Measurements from ENCODE around the gene NPC1.
"Not testable (repeated sequence)": the region's sequence is repeated elsewhere in the genome, so short reads cannot be mapped to it uniquely, and the experiment has no call there.

NPC1 gene

DNA sequence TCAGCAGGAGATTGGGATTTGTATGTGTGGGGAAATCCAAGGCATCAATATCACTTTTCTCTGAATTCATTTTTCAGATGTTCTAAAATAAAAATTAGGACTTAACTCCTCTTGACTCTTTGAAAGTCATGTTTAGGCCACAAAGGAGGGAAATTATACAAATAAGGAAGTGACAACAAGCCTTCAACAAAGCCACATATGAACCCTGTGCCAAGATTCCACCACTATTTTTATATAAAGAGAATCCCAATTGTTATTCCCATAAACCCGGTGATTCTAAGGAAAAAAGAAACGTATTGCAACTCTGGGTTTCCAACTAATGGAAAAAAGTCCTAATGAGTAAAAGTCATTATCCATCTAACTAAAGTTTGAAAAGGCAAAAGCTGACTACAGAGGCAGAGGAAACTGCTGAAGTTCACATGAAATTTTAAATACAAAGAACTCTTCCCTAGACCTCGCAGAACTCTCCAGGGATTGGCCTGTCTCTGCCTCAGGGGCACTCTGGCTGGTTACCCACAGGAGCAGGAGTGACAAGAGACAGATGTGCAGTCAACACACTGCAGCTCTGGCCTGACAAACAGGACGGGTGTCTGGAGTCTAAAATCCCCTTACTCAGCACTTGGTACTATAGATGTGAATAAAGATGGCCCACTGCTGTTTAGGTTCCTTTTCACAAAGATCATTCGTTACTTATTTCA lies 11.5 kb downstream of the NPC1 start:
- DNase-seq (ENCODE audit: low spot score): no peak

DNA sequence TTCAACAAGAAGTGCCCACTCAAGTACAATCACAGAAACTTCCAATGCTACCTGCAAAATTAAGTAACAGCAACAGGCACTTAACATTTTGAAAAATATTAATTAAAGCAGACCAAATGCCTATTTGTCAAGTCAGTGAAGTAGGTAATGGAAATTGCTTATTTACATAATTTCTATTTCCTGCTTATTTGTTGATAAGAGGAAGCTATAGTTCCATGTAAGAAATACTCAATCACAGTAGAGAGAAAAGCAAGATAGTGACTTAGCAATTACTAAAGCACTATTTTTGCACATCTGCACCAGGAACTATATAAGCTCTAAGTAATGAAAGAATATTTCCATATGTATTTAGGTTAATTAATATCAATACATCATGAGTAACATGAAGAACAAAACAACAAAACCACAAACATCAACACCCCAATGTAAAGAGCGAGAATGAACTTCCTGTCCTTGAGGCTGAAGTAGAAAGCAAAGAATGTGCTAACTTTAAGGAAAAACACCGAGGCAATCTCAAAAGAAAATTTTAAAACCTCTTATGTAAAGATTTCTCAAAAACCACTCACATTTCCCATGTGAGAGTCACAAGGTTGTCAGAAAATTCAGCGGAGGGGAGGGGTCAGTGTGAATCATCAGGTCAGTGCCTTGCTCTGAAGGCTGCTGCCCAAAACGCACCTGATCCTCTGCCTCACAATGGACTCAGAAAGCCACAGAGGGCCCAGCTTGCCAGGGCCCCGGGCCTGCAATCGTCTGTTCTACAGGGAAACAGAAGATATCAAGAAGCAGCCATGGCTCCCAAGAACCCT lies 12.5 kb downstream of the NPC1 start:
- no peak for DNase-seq (ENCODE audit: low spot score)

DNA sequence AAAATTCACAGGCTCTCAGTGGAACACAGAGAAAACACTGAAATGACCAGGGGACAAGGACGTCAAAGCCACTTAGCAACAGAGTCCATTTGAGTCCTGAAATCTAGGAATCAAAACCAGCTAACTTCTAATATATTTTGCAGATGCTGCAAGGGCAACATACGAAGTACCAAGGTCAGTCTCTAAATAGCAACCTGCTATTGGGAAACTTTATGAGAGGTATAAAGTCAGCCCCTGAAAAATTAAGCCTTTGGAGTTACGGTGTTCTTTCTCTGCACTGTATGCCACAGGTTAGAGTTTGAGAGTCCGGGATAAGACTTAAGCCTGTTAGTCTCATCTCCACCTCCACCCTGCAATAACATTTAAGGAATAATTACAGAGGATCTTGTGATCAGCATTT lies 13.3 kb downstream of the NPC1 start:
- no peak for DNase-seq (ENCODE audit: low spot score)

DNA sequence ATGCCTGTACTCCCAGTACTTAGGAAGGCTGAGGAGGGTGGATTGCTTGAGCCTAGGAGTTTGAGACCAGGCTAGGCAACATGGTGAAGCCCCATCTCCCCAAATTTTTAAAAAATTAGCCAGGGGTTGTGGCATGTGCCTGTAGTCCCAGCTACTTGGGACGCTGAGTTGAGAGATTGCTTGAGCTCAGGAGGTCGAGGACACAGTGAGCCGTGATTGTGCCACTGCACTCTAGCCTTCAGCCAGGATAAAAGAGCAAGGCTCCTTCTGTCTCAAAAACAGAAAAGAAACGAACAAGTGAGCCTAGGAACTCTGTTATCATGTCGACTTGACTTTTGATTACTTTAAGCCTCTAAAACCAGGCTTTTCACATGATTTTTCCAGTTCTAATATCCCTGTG lies 13.7 kb downstream of the NPC1 start:
- no peak for DNase-seq (ENCODE audit: low spot score)

DNA sequence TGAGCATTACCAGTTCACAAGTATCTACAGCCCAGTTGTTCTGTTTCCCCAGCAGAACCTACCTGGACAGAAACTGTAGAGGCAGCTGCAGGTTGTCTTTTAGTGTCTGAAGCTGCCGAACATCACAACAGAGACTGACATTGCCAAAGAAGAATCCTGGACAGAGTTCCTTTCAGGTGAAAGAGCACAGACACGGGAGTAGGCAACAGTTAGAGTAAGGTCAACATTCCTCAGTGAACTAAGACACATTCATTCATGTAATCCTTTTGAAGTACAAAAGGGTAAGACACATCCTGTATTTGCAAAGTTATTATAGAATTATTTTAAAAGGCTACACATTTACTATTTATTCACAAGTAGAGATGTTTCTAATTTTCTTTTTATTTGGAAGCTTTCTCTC lies 14.3 kb downstream of the NPC1 start:
- DNase-seq (ENCODE audit: low spot score): no peak

DNA sequence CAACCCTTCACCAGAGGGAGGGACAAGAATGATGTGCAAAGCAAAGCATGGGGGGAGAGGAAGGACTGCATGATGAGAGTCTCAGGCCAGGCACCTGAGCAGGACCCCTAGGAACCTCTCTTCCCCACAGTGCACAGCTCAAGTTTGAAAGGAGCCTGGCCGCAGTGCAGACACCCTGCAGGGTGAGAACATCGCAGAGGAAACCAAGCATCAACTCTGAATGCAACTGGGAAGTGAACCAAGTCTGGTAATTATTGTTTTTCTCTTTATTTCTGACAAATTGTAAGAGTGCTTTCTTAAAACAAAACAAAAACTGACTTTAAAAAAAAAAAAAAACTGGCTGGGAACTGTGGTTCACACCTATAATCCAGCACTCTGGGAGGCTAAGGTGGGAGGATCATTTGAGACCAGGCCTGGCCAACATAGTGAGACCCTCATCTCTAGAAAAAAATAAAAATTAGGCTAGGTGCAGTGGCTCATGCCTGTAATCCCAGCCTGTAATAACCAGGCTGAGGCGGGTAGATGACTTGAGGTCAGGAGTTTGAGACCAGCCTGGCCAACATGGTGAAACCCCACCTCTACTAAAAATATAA lies 15.3 kb downstream of the NPC1 start:
- DNase-seq (ENCODE audit: low spot score): no peak

DNA sequence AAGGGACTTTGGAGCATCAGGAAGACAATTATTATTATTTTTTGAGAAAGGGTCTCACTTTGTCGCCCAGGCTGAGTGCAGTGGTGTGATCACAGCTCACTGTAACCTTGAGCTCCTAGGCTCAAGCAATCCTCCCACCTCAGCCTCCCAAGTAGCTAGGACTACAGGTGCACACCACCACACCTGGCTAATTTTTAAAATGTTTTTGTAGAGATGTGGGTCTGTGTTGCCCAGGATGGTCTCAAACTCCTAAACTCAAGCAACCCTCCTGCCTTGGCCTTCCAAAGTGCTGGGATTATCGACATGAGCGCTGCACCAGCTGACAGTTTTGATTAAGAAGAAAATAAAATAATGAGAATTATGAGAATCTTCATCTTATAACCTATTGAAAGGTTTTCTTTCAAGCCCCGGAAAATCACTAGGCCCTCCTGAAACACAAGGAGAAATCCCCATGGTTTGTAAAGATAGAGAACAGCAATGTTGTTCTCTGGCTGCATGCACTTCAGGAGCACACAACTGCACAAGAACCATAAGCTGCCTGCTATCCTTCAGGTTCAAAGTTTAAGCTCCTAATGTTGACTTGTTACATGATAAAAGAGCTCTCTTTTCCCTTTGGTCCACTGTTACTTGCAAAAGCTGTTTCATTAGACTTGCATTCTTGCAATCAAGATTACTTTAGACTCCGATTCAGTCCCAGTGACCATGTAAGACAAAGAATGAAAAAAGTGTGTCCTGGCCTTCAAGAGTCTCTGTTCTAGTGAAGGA lies 16.8 kb downstream of the NPC1 start:
- no peak for DNase-seq (ENCODE audit: low spot score)

DNA sequence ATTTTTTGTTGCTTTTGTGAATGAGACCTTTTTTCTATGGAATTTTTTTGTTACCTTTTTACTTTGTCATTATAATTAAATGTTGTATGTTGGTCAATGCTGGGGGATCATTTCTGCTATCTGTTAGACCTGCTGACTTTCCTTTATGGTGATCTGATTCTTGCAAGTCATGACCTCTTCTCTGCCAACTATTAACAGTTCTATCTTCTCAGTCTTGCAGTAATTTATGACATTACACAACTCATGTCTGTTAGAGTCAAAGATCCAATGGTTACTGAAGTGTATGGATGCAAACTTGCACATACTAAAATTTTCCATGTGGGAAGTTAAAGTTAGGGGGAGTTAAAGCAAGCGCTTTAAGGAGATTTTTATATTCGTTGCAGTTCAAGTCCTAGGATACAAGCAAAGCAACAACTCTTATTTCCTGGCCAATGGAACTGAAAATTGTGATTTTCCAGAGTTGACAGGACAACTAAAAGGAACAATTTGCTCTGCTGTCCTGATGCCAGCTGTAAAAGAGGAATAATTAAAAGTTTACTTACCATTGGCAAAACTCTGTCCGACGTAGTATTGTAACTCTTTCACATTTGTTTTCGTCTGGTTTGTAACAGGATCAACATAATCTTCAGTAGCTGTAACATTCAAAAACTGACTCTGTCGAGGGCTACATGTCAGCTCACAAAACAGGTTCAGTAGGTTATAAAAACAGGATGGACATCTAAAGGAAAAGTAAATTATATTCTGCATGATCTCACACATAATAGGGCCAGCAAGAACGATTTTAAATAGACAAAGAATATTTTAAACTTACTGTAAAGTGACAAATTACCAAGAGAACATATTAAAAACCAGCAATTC lies 17.8 kb downstream of the NPC1 start:
- no peak for DNase-seq (ENCODE audit: low spot score)

DNA sequence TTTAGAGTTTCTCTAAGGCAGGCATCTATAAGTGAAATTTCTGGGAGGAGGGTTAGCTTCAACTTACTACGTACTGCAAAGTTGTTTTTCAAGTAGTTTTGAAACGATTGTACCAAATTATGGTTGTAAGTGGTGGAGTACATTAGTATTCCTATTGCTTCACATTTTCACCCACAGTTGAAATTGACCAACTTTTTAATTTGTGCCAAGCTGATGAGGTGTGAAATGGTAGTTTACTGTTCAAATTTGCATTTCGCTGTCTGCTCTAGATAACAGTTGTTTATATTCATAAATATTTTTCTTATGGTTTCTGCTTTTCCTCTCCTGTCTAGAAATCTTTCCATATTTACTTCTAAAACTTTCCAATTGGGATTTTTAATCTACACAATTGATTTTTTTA lies 18.6 kb downstream of the NPC1 start:
- no peak for DNase-seq (ENCODE audit: low spot score)

DNA sequence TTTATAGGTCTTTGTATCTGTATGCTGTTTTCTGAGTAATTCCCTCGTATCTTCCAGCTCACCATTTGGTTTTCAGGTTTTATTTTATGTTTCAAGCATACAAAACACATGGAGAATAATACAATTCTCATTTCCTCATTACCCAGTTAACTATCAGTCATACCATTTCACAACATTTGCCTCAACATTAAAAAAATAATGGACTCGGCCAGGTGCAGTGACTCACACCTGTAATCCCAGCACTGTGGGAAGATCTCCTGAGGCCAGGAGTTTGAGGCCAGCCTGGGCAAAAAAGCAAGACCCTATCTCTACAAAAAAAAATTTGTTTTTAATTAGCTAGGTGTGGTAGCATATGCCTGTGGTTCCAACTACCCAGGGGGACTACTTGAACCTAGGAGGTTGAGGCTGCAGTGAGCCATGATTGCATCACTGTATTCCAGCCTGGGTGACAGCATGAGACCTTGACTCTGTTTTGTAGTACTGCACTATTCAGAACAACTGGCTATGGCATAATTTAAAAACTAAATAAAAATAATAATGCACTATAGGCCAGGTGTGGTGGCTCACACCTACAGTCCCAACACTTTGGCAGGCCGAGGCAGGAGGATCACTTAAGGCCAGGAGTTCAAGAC lies 20.3 kb downstream of the NPC1 start:
- DNase-seq (ENCODE audit: low spot score): no peak

DNA sequence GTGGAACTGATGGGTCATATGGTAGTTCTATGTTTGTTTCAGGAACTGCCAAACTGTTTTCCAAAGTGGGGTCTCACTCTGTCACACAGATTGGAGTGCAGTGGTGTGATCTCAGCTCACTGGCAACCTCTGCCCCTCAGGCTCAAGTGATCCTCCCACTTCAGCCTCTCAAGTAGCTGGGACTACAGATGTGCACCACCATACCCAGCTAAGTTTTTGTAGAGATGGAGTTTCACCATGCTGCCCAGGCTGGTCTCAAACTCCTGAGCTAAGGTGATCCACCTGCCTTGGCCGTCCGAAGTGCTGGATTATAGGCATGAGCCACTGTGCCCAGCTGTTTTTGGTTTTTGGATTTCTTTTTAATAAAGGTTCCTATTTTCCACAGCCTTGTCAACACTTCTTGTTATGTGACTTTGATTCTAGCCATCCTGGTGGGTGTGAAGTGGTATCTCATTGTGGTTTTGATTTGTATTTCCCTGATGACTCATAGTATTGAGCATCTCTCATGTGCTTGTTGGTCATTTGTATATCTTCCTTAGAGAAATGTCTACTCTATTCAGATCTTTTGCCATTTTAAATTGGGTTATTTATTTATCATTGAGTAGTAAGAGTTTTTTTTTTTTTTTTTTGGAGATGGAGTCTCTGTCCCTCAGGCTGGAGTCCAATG lies 22.8 kb downstream of the NPC1 start:
- no peak for DNase-seq (ENCODE audit: low spot score)

DNA sequence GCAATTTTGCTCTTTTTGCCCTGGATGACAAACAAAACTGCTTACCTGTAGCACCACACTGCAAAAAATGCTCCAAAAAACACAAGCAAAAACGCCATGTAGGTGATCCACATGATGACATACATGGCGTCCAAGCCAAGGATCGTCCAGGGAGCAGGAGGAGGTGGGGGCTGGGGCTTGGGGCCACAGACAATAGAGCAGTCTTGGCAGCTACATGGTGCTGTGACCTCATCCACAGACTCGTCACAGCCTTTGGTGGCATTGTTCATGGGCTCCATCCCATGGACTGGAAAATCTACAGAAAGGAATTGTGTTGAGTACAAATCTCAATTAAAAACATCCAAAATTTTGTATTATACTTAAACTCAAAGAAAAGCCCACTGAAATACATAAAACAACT lies 26.1 kb downstream of the NPC1 start:
- DNase-seq (ENCODE audit: low spot score): no peak

DNA sequence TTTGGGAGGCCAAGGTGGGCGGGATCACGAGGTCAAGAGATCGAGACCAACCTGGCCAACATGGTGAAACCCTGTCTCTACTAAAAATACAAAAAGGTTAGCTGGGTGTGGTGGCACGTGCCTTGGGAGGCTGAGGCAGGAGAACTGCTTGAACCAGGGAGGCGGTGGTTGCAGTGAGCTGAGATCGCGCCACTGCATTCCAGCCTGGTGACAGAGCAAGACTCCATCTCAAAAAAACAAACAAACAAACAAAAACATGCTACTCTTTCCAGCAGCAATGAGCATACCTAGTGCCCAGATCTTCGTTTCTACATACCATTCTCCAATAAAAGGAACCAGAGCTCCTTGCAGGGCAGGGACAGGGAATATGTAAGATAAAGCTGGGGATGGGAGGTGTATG lies 28.8 kb downstream of the NPC1 start:
- not testable (repeated sequence) for DNase-seq (ENCODE audit: low spot score)

DNA sequence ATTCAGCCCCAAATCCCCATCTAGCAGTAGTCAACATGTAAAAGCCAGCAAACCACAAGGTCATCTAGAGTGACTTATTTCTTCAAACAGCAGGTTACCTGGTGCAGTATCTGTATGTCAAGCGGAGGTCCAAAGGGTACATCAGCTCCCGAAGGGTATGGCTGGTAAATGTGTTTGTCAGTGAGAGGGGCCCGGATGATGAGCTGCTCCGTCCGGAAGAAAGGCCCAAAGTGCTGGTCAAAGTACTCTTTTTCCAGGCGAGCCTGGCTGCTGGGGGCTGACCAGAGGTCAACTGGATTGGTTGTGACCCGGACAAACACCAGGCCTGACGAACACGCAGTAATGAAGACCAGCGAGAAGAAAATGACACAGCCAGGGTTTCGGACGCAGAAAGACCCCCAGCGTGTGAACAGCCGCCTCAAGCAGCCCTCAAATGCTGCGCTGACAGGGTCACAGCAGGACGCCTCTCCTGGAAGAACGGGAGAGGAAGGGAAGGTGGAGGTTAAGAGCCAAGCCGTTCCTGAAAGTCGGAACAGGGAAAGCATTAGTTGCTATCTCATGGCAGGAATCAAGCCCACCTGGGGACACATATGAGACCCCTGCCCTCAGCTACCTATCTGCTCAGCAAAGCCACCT lies 30.0 kb downstream of the NPC1 start:
- DNase-seq (ENCODE audit: low spot score): no peak

DNA sequence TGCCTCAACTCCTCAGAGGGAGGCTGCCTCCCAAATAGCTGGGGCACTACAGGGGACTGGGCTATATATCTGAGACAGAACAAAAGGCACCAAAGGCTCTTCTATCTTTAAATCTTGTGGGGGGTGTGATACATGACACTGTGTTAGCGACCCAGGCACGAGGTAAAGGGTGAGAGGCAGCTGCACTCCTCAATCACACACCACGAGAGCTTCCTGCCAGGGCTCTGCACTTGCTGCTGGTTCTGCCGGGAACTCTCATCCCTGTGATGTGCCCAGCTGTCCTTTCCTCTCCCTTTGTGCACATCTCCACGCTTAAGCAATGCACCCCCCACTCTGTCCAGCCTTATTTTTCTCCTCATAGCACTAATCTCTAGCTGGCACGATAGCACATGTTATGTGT lies 32.4 kb downstream of the NPC1 start:
- DNase-seq (ENCODE audit: low spot score): no peak

DNA sequence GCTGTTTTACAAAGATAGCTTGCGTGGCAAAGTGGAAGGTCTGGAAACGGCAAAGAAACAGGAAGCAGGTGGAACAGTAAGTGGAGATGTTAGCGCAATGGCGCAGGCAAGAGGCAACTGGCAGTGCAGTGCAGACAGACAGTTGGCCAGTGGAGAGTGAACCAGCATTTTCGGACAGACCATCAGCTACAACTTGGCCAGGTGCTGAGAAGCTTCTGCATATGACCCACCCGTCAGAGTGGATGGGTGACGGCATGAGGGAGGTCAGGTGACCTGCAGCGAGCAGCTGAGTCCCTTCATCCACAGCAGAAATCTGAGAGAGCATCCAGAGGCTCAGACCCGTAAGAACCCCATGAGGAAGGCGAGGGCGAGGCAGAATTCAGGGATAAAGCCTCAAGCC lies 33.8 kb downstream of the NPC1 start:
- DNase-seq (ENCODE audit: low spot score): no peak

DNA sequence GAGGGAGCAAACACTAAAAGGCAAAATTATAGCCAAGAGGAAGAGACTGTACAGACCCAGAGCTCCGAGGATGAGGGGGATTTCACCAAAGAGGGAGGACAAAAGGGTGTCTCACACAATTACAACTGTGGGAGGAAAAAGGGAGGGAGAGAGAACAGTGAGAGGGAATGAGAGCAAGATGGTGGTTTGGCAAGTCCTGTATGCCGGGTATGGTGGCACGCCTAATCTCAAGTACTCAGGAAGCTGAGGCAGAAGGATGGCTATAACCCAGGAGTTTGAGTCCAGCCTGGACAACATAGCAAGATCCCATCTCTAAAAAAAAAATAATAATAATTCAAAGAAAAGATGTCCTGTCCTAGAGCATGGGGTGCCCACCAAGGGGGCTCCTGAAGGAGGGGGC lies 34.3 kb downstream of the NPC1 start:
- DNase-seq (ENCODE audit: low spot score): no peak

DNA sequence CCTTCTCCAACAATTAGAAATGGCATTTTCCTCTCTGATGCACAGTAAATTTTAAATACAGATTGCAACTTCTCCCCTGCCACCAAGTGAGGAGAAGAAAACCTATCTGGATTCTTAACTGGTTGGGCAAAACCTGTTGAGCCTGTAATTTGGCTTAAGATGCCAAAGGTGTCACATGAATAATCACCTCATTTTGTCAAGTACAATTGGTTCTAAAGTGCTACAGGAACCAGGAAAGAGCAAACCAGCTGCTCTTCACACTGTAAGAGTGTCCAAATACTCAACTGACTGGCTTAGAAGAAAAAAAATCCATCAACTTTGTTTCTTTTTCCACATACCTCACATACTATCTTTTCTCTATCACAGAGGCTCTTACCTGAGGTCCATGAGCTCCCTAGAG lies 35.4 kb downstream of the NPC1 start:
- no peak for DNase-seq (ENCODE audit: low spot score)

DNA sequence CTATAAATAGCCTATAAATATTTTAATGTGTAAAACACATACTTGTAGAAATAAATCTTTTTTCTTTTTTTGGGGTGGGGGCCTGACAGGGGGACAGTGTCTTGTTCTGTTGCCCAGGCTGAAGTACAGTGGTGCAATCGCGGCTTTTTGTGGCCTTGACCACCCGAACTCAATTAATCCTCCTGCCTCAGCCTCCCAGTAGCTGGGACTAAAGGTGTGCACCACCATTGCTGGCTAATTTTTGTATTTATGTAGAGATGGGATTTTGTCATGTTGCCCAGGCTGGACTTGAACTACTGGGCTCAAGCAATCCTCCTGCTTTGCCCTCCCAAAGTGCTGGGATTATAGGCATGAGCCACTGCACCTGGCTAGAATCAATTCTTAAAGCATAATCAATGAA lies 37.6 kb downstream of the NPC1 start:
- no peak for DNase-seq (ENCODE audit: low spot score)

DNA sequence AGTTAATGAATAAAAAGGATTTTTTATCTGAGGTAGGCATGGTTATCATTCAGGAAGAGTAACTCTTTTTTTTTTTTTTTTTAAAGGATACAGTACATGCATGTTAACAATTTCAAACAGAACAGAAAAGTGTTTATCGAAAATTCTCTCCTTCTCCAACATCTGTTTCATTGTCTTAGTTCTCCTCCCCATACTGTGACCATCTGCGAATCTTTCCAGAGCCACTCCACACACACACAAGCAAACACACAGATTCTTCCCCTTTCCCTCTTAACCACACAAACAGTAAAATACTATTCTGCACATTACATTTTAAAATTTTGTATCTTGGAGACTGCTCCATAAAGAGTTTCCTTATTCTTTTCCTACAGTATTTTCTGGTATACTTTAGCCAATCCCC lies 38.0 kb downstream of the NPC1 start:
- DNase-seq (ENCODE audit: low spot score): no peak

All from hematopoietic multipotent progenitor cell treated with erythropoietin and hydrocortisone succinate and interleukin-3 and kit ligand, for 17 days (in vitro differentiated cells).